ENCODE measurements around the gene CFAP99.

DNA sequence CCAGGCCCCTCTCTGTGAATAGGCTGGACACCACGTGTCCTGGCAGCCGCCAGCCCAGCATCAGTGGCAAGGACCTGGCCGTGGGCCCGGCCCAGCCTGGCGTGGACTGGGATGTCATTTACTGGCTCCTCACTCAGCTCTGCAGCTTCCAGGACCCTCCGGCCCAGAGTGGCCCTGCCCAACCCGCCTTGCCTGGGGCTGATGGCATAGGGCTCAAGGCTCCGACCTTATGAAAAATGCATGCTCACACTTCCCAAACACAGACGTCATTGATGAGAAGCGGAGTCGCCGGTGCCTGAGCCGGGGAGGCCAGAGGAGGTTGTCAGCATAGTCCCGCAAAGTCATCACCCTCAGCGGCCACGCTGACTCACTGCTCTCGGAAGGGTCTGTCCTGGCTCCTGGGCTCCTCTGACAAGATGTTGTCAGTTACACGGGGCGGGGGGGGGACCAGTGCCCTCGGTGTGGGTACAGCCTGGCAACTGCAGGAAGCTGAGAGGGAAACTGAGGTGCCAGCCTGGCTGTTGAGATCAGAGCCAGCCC, 14.3 kb downstream of the CFAP99 start:
- TF ChIP-seq POLR2A (IDR thresholded peaks at IDR 0.05; ENCODE audit: low read depth, low read length) = no peak
- no peak for TF ChIP-seq POLR2AphosphoS5 (IDR thresholded peaks at IDR 0.05; ENCODE audit: low read depth, low read length)
